ENCODE results near the gene DDOST. TPM values are rescaled to one million over a fixed set of nuclear protein-coding genes. Genes with fewer than 3 reads are reported as not detected.

DDOST gene
- total RNA-seq = 235 and 305 TPM in 2 replicates

GRCh38 chr1:20661207-20662109, at the start of gene DDOST:
TSS of gene DDOST (minus strand) at chr1:20661369. CDS start at chr1:20661350, 19 bp downstream.

GRCh38 chr1:20633190-20634064, 27.7 kb downstream of the DDOST start, which contains the start of gene PINK1:
TSS of gene PINK1 (plus strand) at chr1:20633458. CDS start at chr1:20633549, 91 bp downstream.

Other genes with a start within 250 kb of the DDOST start
- 6.2 and 10.8 TPM in 2 replicates for gene CAMK2N1, start 175.2 kb downstream of the DDOST start, total RNA-seq
- 24.7 and 28.0 TPM in 2 replicates for gene MUL1, start 153.2 kb downstream of the DDOST start, total RNA-seq
- gene FAM43B, start 108.8 kb downstream of the DDOST start, total RNA-seq = not detected in 2 replicates
- gene CDA, start 72.3 kb downstream of the DDOST start, total RNA-seq = 2.6 and 8.2 TPM in 2 replicates
- 60.1 and 74.5 TPM in 2 replicates for gene PINK1, start 27.9 kb downstream of the DDOST start, total RNA-seq
- 1.7 TPM in 2 replicates for gene KIF17, start 56.6 kb upstream of the DDOST start, total RNA-seq
- gene SH2D5, start 71.3 kb upstream of the DDOST start, total RNA-seq = 31.5 and 64.6 TPM in 2 replicates
- 153 and 163 TPM in 2 replicates for gene HP1BP3, start 125.9 kb upstream of the DDOST start, total RNA-seq

All from tracheal epithelial cell (primary cell).